Activated T-helper 1 cell treated with Interleukin-2 at 50 U/mL for 16 hours (primary cell): ENCODE results near the gene COG5.

Experiments
- DNase-seq: peaks from one replicate; pipeline ENCODE4 v3.0.0-alpha.2; 2020; ENCODE audit warnings: low read depth

The COG5 gene

GRCh38 chr7:107463139-107464078 is 100.3 kb downstream of the COG5 start:
- peak; percentile 4 for DNase-seq

GRCh38 chr7:107461938-107462533 is 101.7 kb downstream of the COG5 start:
- no peak for DNase-seq

GRCh38 chr7:107453388-107453787 is 110.3 kb downstream of the COG5 start:
- DNase-seq = no peak

- no peak for DNase-seq
Observed at GRCh38 chr7:107450970-107451369, 112.8 kb downstream of the COG5 start.

- DNase-seq = no peak
Observed at GRCh38 chr7:107446988-107447387, 116.7 kb downstream of the COG5 start.

- no peak for DNase-seq
Observed at GRCh38 chr7:107446531-107446930, 117.2 kb downstream of the COG5 start.

GRCh38 chr7:107442678-107443077 is 121.0 kb downstream of the COG5 start:
- no peak for DNase-seq

- no peak for DNase-seq
Observed at GRCh38 chr7:107441581-107442422, 121.9 kb downstream of the COG5 start.

GRCh38 chr7:107439025-107439424 is 124.7 kb downstream of the COG5 start:
- no peak for DNase-seq

GRCh38 chr7:107435749-107436148 is 128.0 kb downstream of the COG5 start:
- no peak for DNase-seq

GRCh38 chr7:107432261-107432660 is 131.5 kb downstream of the COG5 start:
- no peak for DNase-seq

- DNase-seq = no peak
Observed at GRCh38 chr7:107430057-107430456, 133.7 kb downstream of the COG5 start.

- no peak for DNase-seq
Observed at GRCh38 chr7:107428642-107429041, 135.1 kb downstream of the COG5 start.

- no peak for DNase-seq
Observed at GRCh38 chr7:107427462-107427861, 136.3 kb downstream of the COG5 start.

- no peak for DNase-seq
Observed at GRCh38 chr7:107414198-107414597, 149.5 kb downstream of the COG5 start.

GRCh38 chr7:107408349-107408748 is 155.4 kb downstream of the COG5 start:
- no peak for DNase-seq

- no peak for DNase-seq
Observed at GRCh38 chr7:107405559-107405958, 158.2 kb downstream of the COG5 start.

GRCh38 chr7:107404740-107405537 is 158.8 kb downstream of the COG5 start:
- DNase-seq = no peak

- no peak for DNase-seq
Observed at GRCh38 chr7:107398161-107398560, 165.6 kb downstream of the COG5 start.

GRCh38 chr7:107396990-107397389 is 166.7 kb downstream of the COG5 start:
- DNase-seq = no peak

- no peak for DNase-seq
Observed at GRCh38 chr7:107396081-107396480, 167.6 kb downstream of the COG5 start.

GRCh38 chr7:107394831-107395230 is 168.9 kb downstream of the COG5 start:
- no peak for DNase-seq
